ENCODE measurements around the gene PTPN14.

The PTPN14 gene

DNA sequence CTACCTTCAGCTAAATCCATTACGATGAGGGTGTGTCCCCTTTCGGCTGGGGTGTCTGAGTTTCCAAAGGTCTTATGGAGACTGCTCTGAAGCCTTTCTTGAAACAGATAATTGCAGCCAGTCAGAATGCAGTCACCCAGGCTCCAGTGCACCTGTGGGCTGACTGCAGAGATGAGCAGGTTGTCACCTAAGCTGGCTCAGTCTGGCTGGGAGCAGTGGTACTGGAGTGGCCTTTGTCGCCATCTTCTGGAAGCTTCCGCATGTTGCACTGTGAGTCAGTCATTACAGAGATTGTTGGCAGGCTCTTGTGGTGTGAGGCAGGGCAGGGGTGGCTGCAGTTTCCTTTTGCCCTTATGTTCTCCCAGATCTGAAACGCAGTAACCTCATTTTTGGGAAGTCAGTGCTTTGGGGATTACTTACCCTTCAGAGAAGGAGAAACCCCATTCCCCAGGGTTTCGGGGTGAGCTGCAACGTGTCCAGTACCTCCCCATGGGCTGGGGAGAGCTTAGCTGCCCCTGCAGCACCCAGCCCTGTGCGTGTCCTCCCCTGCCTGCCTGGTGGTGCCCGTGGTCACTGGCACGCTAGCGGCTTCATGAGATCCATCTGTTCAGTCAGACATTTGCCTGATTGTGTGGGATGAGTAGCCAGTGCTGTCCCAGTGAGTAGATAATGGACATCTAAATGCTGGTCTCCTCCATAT is 222.5 kb downstream of the PTPN14 start:
- TF ChIP-seq, protein P1, sequence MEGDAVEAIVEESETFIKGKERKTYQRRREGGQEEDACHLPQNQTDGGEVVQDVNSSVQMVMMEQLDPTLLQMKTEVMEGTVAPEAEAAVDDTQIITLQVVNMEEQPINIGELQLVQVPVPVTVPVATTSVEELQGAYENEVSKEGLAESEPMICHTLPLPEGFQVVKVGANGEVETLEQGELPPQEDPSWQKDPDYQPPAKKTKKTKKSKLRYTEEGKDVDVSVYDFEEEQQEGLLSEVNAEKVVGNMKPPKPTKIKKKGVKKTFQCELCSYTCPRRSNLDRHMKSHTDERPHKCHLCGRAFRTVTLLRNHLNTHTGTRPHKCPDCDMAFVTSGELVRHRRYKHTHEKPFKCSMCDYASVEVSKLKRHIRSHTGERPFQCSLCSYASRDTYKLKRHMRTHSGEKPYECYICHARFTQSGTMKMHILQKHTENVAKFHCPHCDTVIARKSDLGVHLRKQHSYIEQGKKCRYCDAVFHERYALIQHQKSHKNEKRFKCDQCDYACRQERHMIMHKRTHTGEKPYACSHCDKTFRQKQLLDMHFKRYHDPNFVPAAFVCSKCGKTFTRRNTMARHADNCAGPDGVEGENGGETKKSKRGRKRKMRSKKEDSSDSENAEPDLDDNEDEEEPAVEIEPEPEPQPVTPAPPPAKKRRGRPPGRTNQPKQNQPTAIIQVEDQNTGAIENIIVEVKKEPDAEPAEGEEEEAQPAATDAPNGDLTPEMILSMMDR (IDR thresholded peaks at IDR 0.05; ENCODE audit: low read depth, low read length) = peak; percentile 96
- no peaks in the 10 kb centered on the region for H3K9me3 ChIP-seq
- H3K4me1 ChIP-seq = no peaks in the 10 kb centered on the region
- DNase-seq = peak; percentile 78
- H3K27me3 ChIP-seq = no peaks in the 10 kb centered on the region
- no peaks in the 10 kb centered on the region for H3K36me3 ChIP-seq
- no peak overlapping the region for H3K4me3 ChIP-seq (ENCODE audit: low read depth, low read length)

DNA sequence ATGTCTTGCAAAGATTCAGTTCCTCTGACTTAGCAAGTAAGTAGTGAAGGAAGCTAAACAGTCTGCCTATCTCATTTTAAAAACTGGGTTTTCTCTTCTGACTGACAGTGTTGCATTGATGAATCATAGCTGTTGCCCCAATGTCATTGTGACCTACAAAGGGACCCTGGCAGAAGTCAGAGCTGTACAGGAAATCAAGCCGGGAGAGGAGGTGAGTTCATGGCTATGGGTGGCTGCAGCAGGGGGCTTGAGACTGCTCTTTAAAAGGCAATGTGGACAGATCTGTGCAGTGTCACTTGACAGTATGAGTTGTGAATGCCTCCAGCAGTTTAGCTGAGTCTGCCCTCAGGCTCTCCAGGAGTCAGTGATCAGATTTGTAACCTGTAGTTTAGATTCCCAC is 223.9 kb downstream of the PTPN14 start:
- Histone ChIP-seq H3K36me3 (no peaks in the 10 kb centered on the region), H3K27me3 (no peaks in the 10 kb centered on the region), H3K9me3 (no peaks in the 10 kb centered on the region), H3K4me3 (ENCODE audit: low read depth, low read length) (no peak overlapping the region), H3K4me1 (no peaks in the 10 kb centered on the region)
- TF ChIP-seq, protein P1 (IDR thresholded peaks at IDR 0.05; ENCODE audit: low read depth, low read length) = no peak
- peak; percentile 37 for DNase-seq

DNA sequence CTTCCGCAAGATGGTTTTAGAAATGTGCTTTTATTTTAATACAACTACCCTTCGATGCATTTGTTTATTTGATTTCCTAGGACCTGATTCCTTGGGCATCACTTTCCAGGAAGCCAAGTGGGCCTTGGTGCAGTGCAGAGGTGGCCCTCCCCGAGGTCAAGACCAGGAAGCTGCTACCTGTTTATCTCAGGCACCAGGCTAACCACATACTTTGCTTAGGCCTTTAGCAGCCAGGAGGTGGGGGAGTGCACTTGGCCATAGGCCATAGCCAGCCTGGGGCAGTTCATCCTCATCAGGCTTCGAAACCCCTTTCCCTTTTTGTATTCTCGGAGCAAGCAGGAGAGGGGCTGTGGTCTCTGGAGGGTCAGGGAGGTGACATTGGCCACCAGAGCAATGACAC is 225.0 kb downstream of the PTPN14 start:
- Histone ChIP-seq H3K9me3 (no peaks in the 10 kb centered on the region), H3K4me1 (no peaks in the 10 kb centered on the region), H3K27me3 (no peaks in the 10 kb centered on the region), H3K36me3 (no peaks in the 10 kb centered on the region), H3K4me3 (ENCODE audit: low read depth, low read length) (no peak overlapping the region)
- DNase-seq = no peak
- TF ChIP-seq, protein P1 (IDR thresholded peaks at IDR 0.05; ENCODE audit: low read depth, low read length) = no peak

DNA sequence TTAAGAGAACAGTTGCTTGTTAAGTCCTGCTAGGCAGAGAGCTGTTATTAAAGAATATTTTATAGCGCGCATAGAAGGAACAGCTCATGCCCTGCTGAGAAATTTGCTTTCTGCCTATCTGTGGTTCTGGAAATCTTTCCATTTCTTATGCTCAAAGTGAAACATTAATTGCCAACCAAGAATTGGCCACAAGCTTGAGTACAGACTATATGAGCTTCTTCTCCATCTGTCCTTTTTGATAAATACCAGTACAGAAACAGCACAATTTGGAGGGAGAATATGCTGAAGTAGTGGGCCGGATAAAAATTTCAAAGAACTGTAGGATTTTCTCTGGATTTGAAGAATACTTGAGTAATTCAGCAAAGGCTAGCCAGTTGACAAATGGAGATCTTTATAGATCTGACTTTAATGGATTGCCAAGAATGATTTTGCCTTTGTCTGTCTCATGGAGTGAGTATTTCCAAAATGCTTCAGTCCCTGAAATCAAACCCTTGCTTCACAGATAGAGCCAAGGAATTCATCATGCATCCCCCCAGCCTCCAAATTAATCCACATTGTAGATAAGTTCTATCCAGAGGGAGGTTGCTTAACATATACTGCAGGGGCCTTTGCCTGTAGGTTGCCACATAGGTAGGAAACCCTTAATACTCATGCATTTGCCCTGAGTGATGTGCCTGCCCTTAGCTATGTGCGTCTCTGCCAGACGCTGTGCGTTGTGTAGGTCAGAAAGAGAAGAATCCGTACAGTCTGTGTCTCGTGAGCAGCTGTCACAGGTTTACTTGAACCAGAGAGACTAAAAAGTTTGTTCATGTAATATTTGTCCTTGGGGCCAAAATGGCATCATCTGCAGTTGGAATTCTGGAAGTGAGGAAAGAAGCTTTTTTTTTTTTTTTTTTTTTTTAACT is 226.3 kb downstream of the PTPN14 start:
- TF ChIP-seq, protein P1 (IDR thresholded peaks at IDR 0.05; ENCODE audit: low read depth, low read length) = no peak
- H3K4me3 ChIP-seq (ENCODE audit: low read depth, low read length) = no peak overlapping the region

DNA sequence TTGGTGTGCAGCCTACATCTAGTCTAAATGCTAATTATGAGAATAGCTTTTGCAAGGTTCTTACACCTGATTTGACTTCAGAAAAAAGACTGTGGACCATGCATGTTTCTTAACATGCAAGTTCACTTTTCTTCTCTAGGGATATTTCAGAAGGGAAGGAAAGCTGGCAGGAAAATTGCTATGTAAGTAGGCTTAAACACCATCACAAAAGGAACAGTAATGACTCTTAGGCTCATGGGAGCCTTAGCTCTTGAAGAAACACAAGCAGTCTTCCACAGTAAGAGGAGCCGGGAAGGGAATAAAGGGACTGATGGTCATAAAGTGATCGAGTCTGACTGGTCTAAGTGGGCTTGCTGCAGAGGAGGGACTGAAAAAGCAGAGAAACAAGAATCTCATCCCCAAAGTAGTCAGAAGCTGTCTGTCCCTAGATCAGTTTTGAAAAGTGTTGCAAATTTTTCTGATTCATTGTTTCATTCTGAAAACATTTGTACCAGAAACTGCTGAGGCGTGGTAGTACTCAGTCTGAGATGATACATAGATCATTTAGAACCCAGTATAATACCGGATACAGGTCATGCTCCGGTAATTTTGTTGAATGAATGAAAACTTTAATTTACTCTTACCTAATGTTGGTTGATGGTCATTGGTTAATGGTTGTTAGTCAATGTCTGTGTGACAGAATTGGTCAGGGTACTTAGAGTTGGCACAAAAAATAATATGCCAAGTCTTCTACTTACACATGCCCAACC is 229.5 kb downstream of the PTPN14 start:
- no peaks in the 10 kb centered on the region for H3K9me3 ChIP-seq
- TF ChIP-seq, protein P1 (IDR thresholded peaks at IDR 0.05; ENCODE audit: low read depth, low read length) = no peak
- peaks cover 11% of the 10 kb centered on the region for H3K36me3 ChIP-seq
- no peak for DNase-seq
- no peaks in the 10 kb centered on the region for H3K4me1 ChIP-seq
- no peak overlapping the region for H3K4me3 ChIP-seq (ENCODE audit: low read depth, low read length)
- H3K27me3 ChIP-seq = no peaks in the 10 kb centered on the region

More for the DNA sequence above, 226.3 kb downstream of the PTPN14 start:
- no peaks in the 10 kb centered on the region for H3K27me3 ChIP-seq
- no peaks in the 10 kb centered on the region for H3K9me3 ChIP-seq
- DNase-seq = no peak
- peaks cover 2% of the 10 kb centered on the region for H3K36me3 ChIP-seq
- no peaks in the 10 kb centered on the region for H3K4me1 ChIP-seq

Measured in BE2C (cell line).